ENCODE measurements around the gene LYSET.
"Not testable (repeated sequence)": the region's sequence is repeated elsewhere in the genome, so short reads cannot be mapped to it uniquely, and the experiment has no call there.

The LYSET gene

DNA sequence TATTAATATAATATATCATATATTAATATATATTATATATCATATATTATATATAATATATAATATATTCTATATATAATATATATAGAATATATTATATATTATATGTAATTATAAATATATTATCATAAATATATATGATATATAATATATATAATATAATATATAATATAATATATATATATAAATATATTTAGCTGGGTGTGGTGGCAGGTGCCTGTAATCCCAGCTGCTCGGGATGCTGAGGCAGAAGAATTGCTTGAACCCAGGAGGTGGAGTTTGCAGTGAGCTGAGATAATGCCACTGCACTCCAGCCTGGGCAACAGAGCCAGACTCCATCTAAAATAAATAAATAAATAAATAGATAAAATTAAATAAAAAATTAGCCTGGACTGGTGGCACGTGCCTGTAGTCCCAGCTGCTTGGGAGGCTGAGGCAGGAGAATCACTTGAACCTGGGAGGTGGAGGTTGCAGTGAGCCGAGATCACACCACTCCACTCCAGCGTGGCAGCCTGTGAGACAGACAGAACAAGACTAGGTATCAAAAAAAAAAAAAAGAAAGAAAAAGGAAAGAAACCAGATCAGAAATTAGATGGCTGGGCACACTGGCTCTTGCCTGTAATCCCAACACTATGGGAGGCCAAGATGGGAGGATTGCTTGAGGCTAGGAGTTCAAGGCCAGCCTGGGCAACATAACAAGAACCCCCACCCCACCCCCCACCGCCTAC, 25.3 kb upstream of the LYSET start:
- not testable (repeated sequence) for H3K27me3 Mint-ChIP-seq (ENCODE audit: low read depth); H3K4me3 Mint-ChIP-seq; H3K36me3 Mint-ChIP-seq (ENCODE audit: low read depth); H3K27ac Mint-ChIP-seq; H3K9me3 Mint-ChIP-seq; DNase-seq (ENCODE audit: low spot score); H3K4me1 Mint-ChIP-seq (ENCODE audit: low read depth)

DNA sequence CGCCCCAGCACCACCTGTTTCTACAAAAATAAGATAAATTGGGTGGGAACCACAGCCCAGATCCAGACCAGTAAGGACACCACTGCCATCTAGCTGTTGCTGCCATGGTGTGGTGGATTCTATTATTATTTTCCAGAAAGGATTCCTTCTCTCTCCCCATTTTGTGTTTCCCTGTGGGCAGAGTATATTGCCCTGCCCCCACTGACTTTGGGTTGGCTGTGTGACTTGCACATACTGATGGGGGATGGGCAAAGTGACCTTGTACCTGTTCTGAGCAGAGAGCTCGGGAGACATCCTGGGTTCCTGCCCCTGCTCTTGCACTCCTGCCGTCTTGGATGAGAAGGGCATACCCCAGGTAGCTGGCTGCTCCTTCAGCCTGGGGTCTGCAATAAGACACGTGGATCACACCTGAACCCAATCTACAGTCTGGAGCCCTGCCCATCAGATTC, 24.7 kb upstream of the LYSET start:
- H3K9me3 Mint-ChIP-seq, result no peaks in the 10 kb centered on the region
- H3K27me3 Mint-ChIP-seq (ENCODE audit: low read depth), result no peaks in the 10 kb centered on the region
- H3K4me3 Mint-ChIP-seq, result no peak overlapping the region
- H3K36me3 Mint-ChIP-seq (ENCODE audit: low read depth), result no peaks in the 10 kb centered on the region
- H3K27ac Mint-ChIP-seq, result no peak overlapping the region
- no peak for DNase-seq (ENCODE audit: low spot score)
- H3K4me1 Mint-ChIP-seq (ENCODE audit: low read depth), result no peaks in the 10 kb centered on the region

DNA sequence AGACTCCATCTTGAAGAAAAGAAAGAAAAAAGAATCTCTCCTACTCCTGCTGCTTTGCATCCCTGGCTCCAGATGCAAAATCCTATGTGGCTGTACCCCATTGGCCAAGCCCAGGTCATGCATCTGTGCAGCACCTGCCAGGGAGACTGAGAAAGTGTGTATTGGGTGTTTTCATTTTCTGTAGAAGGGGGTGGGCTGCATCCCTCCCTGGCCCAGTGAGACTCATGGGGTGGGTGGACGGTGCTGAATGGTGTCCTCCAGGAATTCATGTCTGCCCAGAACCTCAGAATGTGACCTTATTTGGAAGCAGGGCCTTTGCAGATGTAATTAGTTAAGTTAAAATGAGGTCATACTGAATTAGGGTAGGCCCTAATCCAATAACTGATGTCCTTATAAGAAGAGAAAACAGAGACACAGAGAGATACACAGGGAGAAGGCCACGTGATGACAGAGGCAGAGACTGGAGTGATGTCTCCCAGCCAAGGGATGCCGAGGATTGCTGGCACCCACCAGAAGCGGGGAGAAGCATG, 23.6 kb upstream of the LYSET start:
- H3K9me3 Mint-ChIP-seq, result no peaks in the 10 kb centered on the region
- no peaks in the 10 kb centered on the region for H3K4me1 Mint-ChIP-seq (ENCODE audit: low read depth)
- no peak for DNase-seq (ENCODE audit: low spot score)
- no peaks in the 10 kb centered on the region for H3K36me3 Mint-ChIP-seq (ENCODE audit: low read depth)
- H3K4me3 Mint-ChIP-seq, result no peak overlapping the region
- no peaks in the 10 kb centered on the region for H3K27me3 Mint-ChIP-seq (ENCODE audit: low read depth)
- no peak overlapping the region for H3K27ac Mint-ChIP-seq

DNA sequence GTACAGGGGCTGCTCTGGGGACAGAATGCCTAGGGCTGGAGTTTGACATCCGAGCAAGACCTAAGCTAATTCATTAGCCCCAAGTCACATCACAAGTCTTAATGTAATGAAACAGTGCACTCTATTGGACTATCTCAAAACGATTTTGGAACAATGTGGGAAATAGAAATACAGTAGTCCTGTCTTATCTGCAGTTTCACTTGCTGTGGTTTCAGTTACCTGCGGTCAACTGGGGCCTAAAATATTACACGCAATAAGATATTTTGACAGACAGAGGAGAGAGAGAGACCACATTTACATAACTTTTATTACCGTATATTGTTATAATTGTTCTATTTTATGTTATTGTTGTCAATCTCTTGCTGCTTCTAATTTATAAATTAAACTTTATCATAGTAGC, 21.6 kb upstream of the LYSET start:
- Mint-ChIP-seq H3K27me3 (ENCODE audit: low read depth) (no peaks in the 10 kb centered on the region), H3K9me3 (no peaks in the 10 kb centered on the region), H3K4me1 (ENCODE audit: low read depth) (no peaks in the 10 kb centered on the region), H3K27ac (no peak overlapping the region), H3K36me3 (ENCODE audit: low read depth) (no peaks in the 10 kb centered on the region), H3K4me3 (no peak overlapping the region)
- DNase-seq (ENCODE audit: low spot score), result no peak

DNA sequence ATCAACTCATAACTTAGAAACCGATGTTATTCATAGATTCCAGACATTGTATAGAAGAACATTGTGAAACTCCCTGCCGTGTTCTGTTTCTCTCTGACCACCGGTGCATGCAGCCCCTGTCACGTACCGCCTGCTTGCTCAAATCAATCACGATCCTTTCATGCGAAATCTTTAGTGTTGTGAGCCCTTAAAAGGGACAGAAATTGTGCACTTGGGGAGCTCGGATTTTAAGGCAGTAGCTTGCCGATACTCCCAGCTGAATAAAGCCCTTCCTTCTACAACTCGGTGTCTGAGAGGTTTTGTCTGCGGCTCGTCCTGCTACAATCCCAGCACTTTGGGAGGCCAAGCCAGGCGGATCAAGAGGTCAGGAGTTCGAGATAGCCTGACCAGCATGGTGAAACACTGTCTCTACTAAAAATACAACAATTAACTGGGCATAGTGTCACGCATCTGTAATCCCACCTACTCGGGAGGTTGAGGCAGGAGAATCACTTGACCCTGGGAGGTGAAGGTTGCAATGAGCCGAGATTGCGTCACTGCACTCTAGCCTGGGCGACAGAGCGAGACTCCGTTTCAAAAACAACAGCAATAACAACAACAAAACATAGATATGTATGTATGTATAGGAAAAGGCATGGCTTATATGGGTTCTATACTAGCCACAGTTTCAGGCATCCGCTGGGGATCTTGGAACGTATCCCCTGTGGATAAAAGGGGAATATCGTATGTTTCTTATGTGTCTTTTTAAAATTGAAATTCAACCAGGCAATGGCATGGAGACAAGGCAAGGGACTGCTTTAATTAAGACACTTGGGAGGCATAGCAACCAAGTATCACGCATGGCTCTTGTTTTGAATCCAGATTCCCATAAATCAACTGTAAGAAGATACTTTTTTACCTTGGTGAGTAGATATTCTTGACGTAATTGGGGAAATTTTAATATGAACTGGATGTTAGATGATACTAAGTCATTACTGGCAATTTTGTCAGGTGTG, 19.5 kb upstream of the LYSET start:
- not testable (repeated sequence) for H3K36me3 Mint-ChIP-seq (ENCODE audit: low read depth); H3K9me3 Mint-ChIP-seq; DNase-seq (ENCODE audit: low spot score); H3K27ac Mint-ChIP-seq; H3K27me3 Mint-ChIP-seq (ENCODE audit: low read depth); H3K4me3 Mint-ChIP-seq; H3K4me1 Mint-ChIP-seq (ENCODE audit: low read depth)

DNA sequence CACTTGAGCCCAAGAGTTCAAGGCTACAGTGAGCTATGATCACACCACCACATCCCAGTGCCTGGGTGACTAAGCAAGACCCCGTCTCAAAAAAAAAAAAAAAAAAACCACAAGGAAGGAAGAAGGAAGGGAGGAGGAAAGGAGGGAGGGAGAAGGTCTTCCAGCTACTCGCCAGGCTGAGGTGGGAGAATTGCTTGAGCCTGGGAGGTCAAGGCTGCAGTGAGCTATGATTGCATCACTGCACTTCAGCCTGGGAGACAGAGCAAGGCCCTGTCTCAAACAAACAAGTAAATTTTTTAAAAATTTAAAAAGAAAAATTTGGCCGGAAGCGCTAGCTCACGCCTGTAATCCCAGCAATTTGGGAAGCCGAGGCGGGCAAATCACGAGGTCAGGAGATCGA, 16.5 kb upstream of the LYSET start:
- not testable (repeated sequence) for H3K4me1 Mint-ChIP-seq (ENCODE audit: low read depth); H3K4me3 Mint-ChIP-seq; H3K36me3 Mint-ChIP-seq (ENCODE audit: low read depth); H3K27ac Mint-ChIP-seq; H3K27me3 Mint-ChIP-seq (ENCODE audit: low read depth); H3K9me3 Mint-ChIP-seq; DNase-seq (ENCODE audit: low spot score)

DNA sequence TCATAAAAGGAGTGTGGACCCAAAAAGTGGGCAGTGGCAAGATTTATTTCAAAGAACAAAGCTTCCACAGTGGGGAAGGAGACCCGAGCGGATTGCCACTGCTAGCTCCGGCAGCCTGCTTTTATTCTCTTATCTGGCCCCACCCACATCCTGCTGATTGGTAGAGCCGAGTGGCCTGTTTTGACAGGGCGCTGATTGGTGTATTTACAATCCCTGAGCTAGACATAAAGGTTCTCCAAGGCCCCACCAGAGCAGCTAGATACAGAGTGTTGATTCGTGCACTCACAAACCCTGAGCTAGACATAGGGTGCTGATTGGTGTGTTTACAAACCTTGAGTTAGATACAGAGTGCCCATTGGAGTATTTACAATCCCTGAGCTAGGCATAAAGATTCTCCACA, 15.5 kb upstream of the LYSET start:
- H3K4me3 Mint-ChIP-seq; DNase-seq (ENCODE audit: low spot score); H3K36me3 Mint-ChIP-seq (ENCODE audit: low read depth); H3K4me1 Mint-ChIP-seq (ENCODE audit: low read depth); H3K9me3 Mint-ChIP-seq; H3K27ac Mint-ChIP-seq; H3K27me3 Mint-ChIP-seq (ENCODE audit: low read depth): not testable (repeated sequence)

DNA sequence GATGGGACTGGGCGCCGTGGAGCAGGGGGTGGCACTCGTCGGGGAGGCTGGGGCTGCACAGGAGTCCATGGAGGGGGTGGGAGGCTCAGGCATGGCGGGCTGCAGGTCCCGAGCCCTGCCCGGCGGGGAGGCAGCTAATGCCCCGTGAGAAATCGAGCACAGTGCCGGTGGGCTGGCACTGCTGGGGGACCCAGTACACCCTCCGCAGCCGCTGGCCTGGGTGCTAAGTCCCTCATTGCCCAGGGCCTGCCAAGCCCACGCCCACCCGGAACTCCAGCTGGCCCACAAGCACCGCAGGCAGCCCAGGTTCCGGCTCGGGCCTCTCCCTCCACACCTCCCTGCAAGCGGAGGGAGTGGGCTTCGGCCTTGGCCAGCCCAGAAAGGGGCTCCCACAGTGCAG, 15.0 kb upstream of the LYSET start:
- not testable (repeated sequence) for H3K4me1 Mint-ChIP-seq (ENCODE audit: low read depth); H3K27ac Mint-ChIP-seq; H3K36me3 Mint-ChIP-seq (ENCODE audit: low read depth)

DNA sequence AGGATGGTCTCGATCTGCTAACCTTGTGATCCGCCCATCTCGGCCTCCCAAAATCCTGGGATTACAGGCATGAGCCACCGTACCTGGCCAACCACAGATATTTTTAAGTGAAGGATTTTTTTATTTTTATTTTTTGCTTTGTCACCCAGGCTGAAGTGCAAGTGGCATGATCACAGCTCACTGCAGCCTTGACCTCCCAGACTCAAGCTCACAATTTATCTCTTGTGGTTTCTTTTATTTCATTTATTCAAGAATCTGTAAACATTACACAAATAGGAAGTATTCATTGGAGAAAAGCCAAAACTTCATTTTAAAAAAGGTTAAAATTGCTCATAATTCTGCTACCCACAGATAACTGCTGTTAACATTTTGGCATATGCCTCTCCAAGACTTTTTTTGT, 13.7 kb upstream of the LYSET start:
- no peaks in the 10 kb centered on the region for H3K9me3 Mint-ChIP-seq
- no peak overlapping the region for H3K27ac Mint-ChIP-seq
- no peaks in the 10 kb centered on the region for H3K36me3 Mint-ChIP-seq (ENCODE audit: low read depth)
- no peak for DNase-seq (ENCODE audit: low spot score)
- no peak overlapping the region for H3K4me3 Mint-ChIP-seq
- no peaks in the 10 kb centered on the region for H3K4me1 Mint-ChIP-seq (ENCODE audit: low read depth)
- H3K27me3 Mint-ChIP-seq (ENCODE audit: low read depth), result no peaks in the 10 kb centered on the region

More for the DNA sequence above, 15.0 kb upstream of the LYSET start:
- H3K27me3 Mint-ChIP-seq (ENCODE audit: low read depth); H3K4me3 Mint-ChIP-seq; H3K9me3 Mint-ChIP-seq; DNase-seq (ENCODE audit: low spot score): not testable (repeated sequence)

DNA sequence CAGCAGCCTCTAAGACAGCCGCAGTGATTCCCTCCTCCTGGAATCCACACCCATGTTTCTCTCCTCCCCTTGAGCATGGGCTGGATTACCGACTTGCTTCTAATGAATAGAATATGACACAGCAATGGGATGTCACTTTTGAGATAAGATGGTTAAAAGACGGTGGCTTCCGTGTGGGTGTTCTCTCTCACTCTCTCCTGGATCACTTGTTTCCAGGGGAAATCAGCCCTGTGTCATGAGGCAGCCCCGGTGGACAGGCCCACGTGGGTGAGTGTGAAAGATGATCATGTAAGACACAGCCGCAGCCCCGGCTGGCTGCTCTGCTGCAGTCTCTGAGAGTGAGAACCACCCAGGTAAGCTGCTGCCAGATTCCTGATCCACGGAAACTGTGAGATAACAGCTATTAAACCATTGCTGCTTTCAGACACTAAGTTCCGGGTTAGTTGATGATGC, 11.1 kb upstream of the LYSET start:
- no peaks in the 10 kb centered on the region for H3K36me3 Mint-ChIP-seq (ENCODE audit: low read depth)
- no peak overlapping the region for H3K4me3 Mint-ChIP-seq
- no peaks in the 10 kb centered on the region for H3K27me3 Mint-ChIP-seq (ENCODE audit: low read depth)
- no peak for DNase-seq (ENCODE audit: low spot score)
- no peaks in the 10 kb centered on the region for H3K9me3 Mint-ChIP-seq
- H3K27ac Mint-ChIP-seq, result no peak overlapping the region
- H3K4me1 Mint-ChIP-seq (ENCODE audit: low read depth), result peaks cover 3% of the 10 kb centered on the region

DNA sequence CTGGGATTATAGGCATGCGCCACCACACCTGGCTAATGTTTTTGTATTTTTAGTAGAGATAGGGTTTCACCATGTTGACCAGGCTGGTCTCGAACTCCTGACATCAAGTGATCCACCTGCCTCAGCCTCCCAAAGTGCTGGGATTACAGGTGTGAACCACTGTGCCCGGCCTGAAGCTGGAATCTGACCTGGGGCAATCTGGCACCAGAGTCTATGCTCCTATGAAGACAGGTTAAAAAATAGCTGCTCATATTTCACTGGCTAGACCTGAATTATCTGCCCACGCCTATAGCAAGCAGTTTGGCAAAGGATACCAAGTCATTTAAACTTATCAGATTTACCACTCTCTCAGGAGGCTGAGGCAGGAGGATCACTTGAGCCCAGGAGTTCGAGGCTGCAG, 10.4 kb upstream of the LYSET start:
- H3K27ac Mint-ChIP-seq; H3K27me3 Mint-ChIP-seq (ENCODE audit: low read depth); H3K36me3 Mint-ChIP-seq (ENCODE audit: low read depth); DNase-seq (ENCODE audit: low spot score); H3K4me1 Mint-ChIP-seq (ENCODE audit: low read depth); H3K4me3 Mint-ChIP-seq; H3K9me3 Mint-ChIP-seq: not testable (repeated sequence)

DNA sequence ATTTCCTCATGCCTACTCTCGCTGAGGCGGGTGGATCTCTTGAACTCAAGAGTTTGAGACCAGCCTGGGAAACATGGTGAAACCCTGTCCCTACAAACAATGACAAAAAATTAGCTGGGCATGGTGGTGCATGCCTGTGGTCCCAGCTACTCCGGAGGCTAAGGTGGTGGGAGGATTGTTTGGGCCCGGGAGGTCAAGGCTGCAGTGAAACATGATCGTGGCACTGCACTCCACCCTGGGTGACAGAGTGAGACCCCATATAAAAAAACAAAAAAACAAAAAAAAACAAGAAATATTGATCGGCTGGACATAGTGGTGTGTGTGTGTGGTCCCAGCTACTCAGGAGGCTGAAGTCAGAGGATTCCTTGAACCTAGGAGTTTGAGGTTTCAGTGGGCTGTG, 9.6 kb upstream of the LYSET start:
- Mint-ChIP-seq H3K36me3 (ENCODE audit: low read depth) (no peaks in the 10 kb centered on the region), H3K9me3 (no peaks in the 10 kb centered on the region), H3K27me3 (ENCODE audit: low read depth) (no peaks in the 10 kb centered on the region), H3K4me3 (no peak overlapping the region), H3K4me1 (ENCODE audit: low read depth) (peaks cover 3% of the 10 kb centered on the region), H3K27ac (no peak overlapping the region)
- DNase-seq (ENCODE audit: low spot score), result no peak

DNA sequence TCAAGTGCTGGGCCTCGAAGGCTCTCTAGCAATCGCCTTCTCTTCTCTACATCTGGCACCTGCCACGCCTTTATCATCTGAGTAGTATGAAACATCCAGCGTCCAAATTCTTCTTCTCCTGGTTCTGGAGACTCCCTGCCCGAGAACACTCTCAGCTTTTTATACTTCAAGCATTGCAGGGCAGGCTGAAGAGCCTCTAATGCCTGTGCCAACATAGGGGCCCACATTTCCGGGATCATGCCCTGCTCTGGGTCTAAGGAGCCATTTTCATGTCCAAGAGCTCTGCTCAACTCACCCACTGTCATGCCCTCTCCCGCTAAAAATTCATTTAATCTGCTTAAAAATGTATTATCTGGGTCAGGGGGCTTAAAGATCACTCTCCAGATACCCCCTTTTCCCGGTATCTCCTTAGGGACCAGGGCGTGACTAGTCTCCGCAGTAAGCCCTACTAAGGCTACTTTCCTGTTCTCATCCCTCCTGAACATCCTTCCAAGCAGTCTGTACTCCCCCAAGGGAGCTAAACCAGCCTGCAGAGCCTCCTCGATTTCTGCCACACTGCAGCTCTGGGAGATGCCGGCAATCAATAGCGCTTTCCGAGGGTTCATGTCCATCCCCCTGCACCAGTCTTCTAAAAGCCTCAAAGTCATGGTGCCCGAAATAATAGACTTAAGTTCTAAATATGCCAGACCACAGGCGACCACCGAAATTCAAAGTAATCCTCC, 1.4 kb upstream of the LYSET start:
- peaks cover 31% of the 10 kb centered on the region for H3K4me1 Mint-ChIP-seq (ENCODE audit: low read depth)
- no peak for DNase-seq (ENCODE audit: low spot score)
- H3K27me3 Mint-ChIP-seq (ENCODE audit: low read depth), result no peaks in the 10 kb centered on the region
- H3K4me3 Mint-ChIP-seq, result peak overlapping the region; percentile 93
- no peaks in the 10 kb centered on the region for H3K9me3 Mint-ChIP-seq
- H3K27ac Mint-ChIP-seq, result peak overlapping the region; percentile 87
- H3K36me3 Mint-ChIP-seq (ENCODE audit: low read depth), result peaks cover 25% of the 10 kb centered on the region

DNA sequence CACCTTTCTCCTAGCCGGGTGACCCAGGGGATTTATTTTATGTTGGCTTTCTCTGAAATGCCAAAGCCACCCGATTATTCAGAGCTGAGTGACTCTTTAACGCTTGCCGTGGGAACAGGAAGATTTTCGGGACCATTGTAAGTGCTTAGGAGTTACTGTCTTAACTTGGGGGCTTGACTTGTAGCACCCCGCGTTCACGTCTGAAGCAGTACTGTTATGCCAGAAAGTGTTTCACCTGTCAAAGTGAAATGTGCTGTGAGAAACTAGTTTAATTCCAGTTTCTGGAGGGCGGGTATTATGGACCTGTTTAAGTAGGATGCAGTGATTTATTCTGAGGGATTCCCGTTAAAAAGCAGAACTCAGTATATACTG, 218 bp downstream of the LYSET start:
- Mint-ChIP-seq H3K9me3 (no peaks in the 10 kb centered on the region), H3K36me3 (ENCODE audit: low read depth) (peaks cover 25% of the 10 kb centered on the region), H3K27ac (peak overlapping the region; percentile 92), H3K4me3 (peak overlapping the region; percentile 94), H3K4me1 (ENCODE audit: low read depth) (peaks cover 30% of the 10 kb centered on the region), H3K27me3 (ENCODE audit: low read depth) (no peaks in the 10 kb centered on the region)
- DNase-seq (ENCODE audit: low spot score), result no peak

All from T-helper 2 cell treated with Interferon-gamma antibody and Interleukin-4, amounts not matched to agents 5 μg/mL and 100 μg/mL, for 36 hours (primary cell).